Adrenal gland (tissue), 12 donors: ENCODE results near the gene CEP63. TPM values are rescaled to one million over a fixed set of nuclear protein-coding genes. Genes with fewer than 3 reads are reported as not detected.

Experiments
- DNase-seq, 7 donors: peaks; one replicate each; pipeline ENCODE4 v3.0.0-alpha.2; 2019 to 2020
- H3K27ac ChIP-seq, 5 donors: fragments of 200-600 bp; sonication (generic) in 4 of 5; 1 replicate in 3 of 5; 2 replicates in 2 of 5; pipeline versions ENCODE4 v1.5.1 to v1.8.0; 2016 to 2020; ENCODE audit warnings: mild to moderate bottlenecking in 1 of 5
- H3K27me3 ChIP-seq: fragments of 200-600 bp; 2 replicates; pipeline ENCODE4 v1.8.0; 2021
- H3K36me3 ChIP-seq, 2 donors: fragments of 200-600 bp; replicated peaks in 1 of 2; 1 replicate in 1 of 2; 2 replicates in 1 of 2; pipeline versions ENCODE4 v1.5.1 to v1.8.0; 2018 to 2022
- H3K4me1 ChIP-seq, 2 donors: fragments of 200-600 bp; replicated peaks in 1 of 2; 1 replicate in 1 of 2; 2 replicates in 1 of 2; pipeline versions ENCODE4 v1.5.1 to v1.8.0; 2018 to 2021
- H3K4me3 ChIP-seq, 4 donors: fragments of 200-600 bp; sonication (generic) in 3 of 4; one replicate each; pipeline ENCODE4 v1.5.1; 2016 to 2018
- H3K9me3 ChIP-seq, 3 donors: fragments of 200-600 bp; sonication (generic) in 1 of 3; replicated peaks in 1 of 3; 1 replicate in 2 of 3; 2 replicates in 1 of 3; pipeline versions ENCODE4 v1.5.1 to v1.8.0; 2016 to 2021
- CTCF ChIP-seq, 6 experiments: fragments of 450-650 bp in 4 of 6; fragments of 200-600 bp in 2 of 6; sonication (generic) in 1 of 6; IDR thresholded peaks; 1 replicate in 5 of 6; 2 replicates in 1 of 6; pipeline versions ENCODE4 v1.5.1 to v1.8.0; 2016 to 2021; ENCODE audit warnings: antibody characterized with exemption in 6 of 6, mild to moderate bottlenecking in 2 of 6, moderate library complexity in 1 of 6
- POLR2A ChIP-seq, 2 donors: fragments of 450-650 bp; IDR thresholded peaks; one replicate each; pipeline ENCODE4 v1.6.1; 2017; ENCODE audit warnings: antibody characterized with exemption in 2 of 2, mild to moderate bottlenecking in 2 of 2, moderate library complexity in 1 of 2
- WGBS, 4 donors: extraction: QIAGEN DNeasy Blood & Tissue Kit in 2 of 4; methylation state at CpG; one replicate each; pipeline versions ENCODE4 v1.1.5 to v1.1.7; 2013 to 2017; 5-methylcytosine and 5-hydroxymethylcytosine counted together
- intact Hi-C, 2 donors: fragments of 100-400 bp; cut with DNase I; formaldehyde crosslinking; loops; one replicate each; pipeline versions ENCODE4 v1.14.1 to v1.15.0; 2022 to 2023
- polyA plus RNA-seq, 3 donors: library from polyadenylated mRNA; stranded (reverse); fragments of 200-250 nt in 2 of 3; fragments of 350-450 nt in 1 of 3; fragmentation: Illumina TruSeq in 1 of 3; extraction: RNeasy Lipid Tissue Mini Kit (QIAGEN cat#74804) in 1 of 3; gene quantifications; one replicate each; pipeline ENCODE4 v1.2.3, GENCODE V29; 2013 to 2014
- total RNA-seq, 9 donors: library from RNA; depleted of rRNA in 4 of 9; stranded (reverse); fragments of >200 nt in 4 of 9; fragments of 120-200 nt in 1 of 9; fragmentation: NEBNext Ultra II Directional in 1 of 9; extraction: Animal tissue kit (Norgen Biotek cat#: 25700) in 1 of 9; gene quantifications; one replicate each; pipeline versions ENCODE4 v1.1.0 to v1.2.4, GENCODE V29; 2013 to 2023
- donor health status: healthy with polysubstance abuse.
- donor health status: Bipolar disorder and iron deficiency.
- donor health status: DM: yes; HTN: yes; CAD: no.
- donor health status: DM: no; HTN: no; CAD: no.
- donor health status: DM: no; HTN: no; CAD: no.
- donor health status: DM: yes; HTN: yes; CAD: no.

CEP63 gene
- total and polyA plus RNA-seq, 12 donors, result 8.8 to 43.7 (median 19.8) TPM

- WGBS, 4 donors, result 10 to 100% (median 46%) methylated on average over 2 of the region's 2 CpGs
- intact Hi-C loops, result no loop called here
- no peak for TF ChIP-seq POLR2A (IDR thresholded peaks at IDR 0.05)
- TF ChIP-seq CTCF (IDR thresholded peaks at IDR 0.05), result no peak
Observed at GRCh38 chr3:134597390-134597970, 111.6 kb downstream of the CEP63 start.

GRCh38 chr3:134598763-134599545, 113.1 kb downstream of the CEP63 start:
- TF ChIP-seq CTCF (IDR thresholded peaks at IDR 0.05) (no peak), POLR2A (IDR thresholded peaks at IDR 0.05) (no peak)
- H3K9me3 ChIP-seq, result no peaks in the 10 kb centered on the region
- 60 to 68% (median 64%) methylated on average over 10 of the region's 10 CpGs for WGBS, 4 donors
- H3K4me3 ChIP-seq, result no peak overlapping the region
- peaks cover 0 to 21% of the 10 kb centered on the region in 2 donors for H3K4me1 ChIP-seq
- intact Hi-C loops, result no loop called here
- H3K36me3 ChIP-seq, result no peaks in the 10 kb centered on the region
- H3K27ac ChIP-seq, result no peak overlapping the region
- no peaks in the 10 kb centered on the region for H3K27me3 ChIP-seq
- no peak for DNase-seq

More at GRCh38 chr3:134597390-134597970, 111.6 kb downstream of the CEP63 start:
- Histone ChIP-seq H3K36me3 (no peaks in the 10 kb centered on the region), H3K4me1 (peaks cover 0 to 19% of the 10 kb centered on the region in 2 donors), H3K4me3 (no peak overlapping the region), H3K9me3 (no peaks in the 10 kb centered on the region), H3K27ac (no peak overlapping the region), H3K27me3 (no peaks in the 10 kb centered on the region)
- no peak for DNase-seq

- Histone ChIP-seq H3K27me3 (no peaks in the 10 kb centered on the region), H3K4me3 (no peak overlapping the region), H3K4me1 (peaks cover 0 to 21% of the 10 kb centered on the region in 2 donors), H3K36me3 (no peaks in the 10 kb centered on the region), H3K9me3 (no peaks in the 10 kb centered on the region), H3K27ac (no peak overlapping the region)
- intact Hi-C loops, result loop anchor here (5.0 to 10.0 kb wide), 4 partner anchors 77 to 1297 kb away; no protein-coding TSS in a partner anchor
- DNase-seq, result no peak
- no peak for TF ChIP-seq CTCF (IDR thresholded peaks at IDR 0.05)
- 25 to 63% (median 38%) methylated on average over 1 of the region's 1 CpG for WGBS, 4 donors
Observed at GRCh38 chr3:134600206-134600605, 114.3 kb downstream of the CEP63 start.

- no peaks in the 10 kb centered on the region for H3K27me3 ChIP-seq
- no peaks in the 10 kb centered on the region for H3K36me3 ChIP-seq
- TF ChIP-seq CTCF (IDR thresholded peaks at IDR 0.05) (peak; percentile 77 to 98 (median 90)), POLR2A (IDR thresholded peaks at IDR 0.05) (no peak)
- peaks cover 0 to 21% of the 10 kb centered on the region in 2 donors for H3K4me1 ChIP-seq
- WGBS, 4 donors, result 8 to 31% (median 12%) methylated on average over 15 to 31 of the region's 31 CpGs
- peak overlapping the region in 1 of 5 donors; percentile 0 for H3K27ac ChIP-seq
- peak; percentile 51 to 80 (median 71) for DNase-seq
- peak overlapping the region in 1 of 4 donors; percentile 28 for H3K4me3 ChIP-seq
- intact Hi-C loops, result loop anchor here (5.0 to 10.0 kb wide), 4 partner anchors 76 to 1296 kb away; no protein-coding TSS in a partner anchor
- no peaks in the 10 kb centered on the region for H3K9me3 ChIP-seq
Observed at GRCh38 chr3:134600685-134601463, 115.0 kb downstream of the CEP63 start.
